WTC11 (cell line): ENCODE data around the gene CD226. TPM values are rescaled to one million over a fixed set of nuclear protein-coding genes. Genes with fewer than 3 reads are reported as not detected.
"Not testable (repeated sequence)": the region's sequence is repeated elsewhere in the genome, so short reads cannot be mapped to it uniquely, and the experiment has no call there.

Source experiments
- ATAC-seq: fragments of 200-7000 bp; cut with Tn5 transposase; 2 replicates; pipeline ENCODE4 v1.10.0; 2021; ENCODE audit warnings: mild to moderate bottlenecking, moderate library complexity
- CTCF ChIA-PET: fragments of 300-600 bp; sonication (Branson Sonifier 250); formaldehyde crosslinking; loops from one replicate; lab custom pipeline; 2021; ENCODE audit warnings: antibody characterized with exemption; lab: Charles Lee
- POLR2A ChIA-PET: fragments of 350-600 bp; sonication (Branson Sonifier 250); formaldehyde crosslinking; loops from one replicate; lab custom pipeline; 2021; ENCODE audit warnings: antibody characterized with exemption; lab: Charles Lee
- DNase-seq: peaks from one replicate; pipeline ENCODE4 v3.0.0; 2021; ENCODE audit warnings: low spot score
- H3K27ac Mint-ChIP-seq: 2 replicates; pipeline ENCODE4 v1.8.0; 2021; ENCODE audit warnings: mixed read lengths
- H3K27me3 Mint-ChIP-seq: 2 replicates; pipeline ENCODE4 v1.8.0; 2021; ENCODE audit warnings: low read depth, mild to moderate bottlenecking, moderate library complexity, mixed read lengths
- H3K36me3 Mint-ChIP-seq: 2 replicates; pipeline ENCODE4 v1.8.0; 2021; ENCODE audit warnings: mixed read lengths
- H3K4me1 Mint-ChIP-seq: 2 replicates; pipeline ENCODE4 v1.8.0; 2022; ENCODE audit warnings: mixed read lengths
- H3K4me3 Mint-ChIP-seq: 2 replicates; pipeline ENCODE4 v1.8.0; 2021; ENCODE audit warnings: mild to moderate bottlenecking, moderate library complexity, mixed read lengths
- H3K9me3 Mint-ChIP-seq: 2 replicates; pipeline ENCODE4 v1.8.0; 2021; ENCODE audit warnings: mixed read lengths
- ATF6 ChIP-seq: sonication (generic); formaldehyde crosslinking; IDR thresholded peaks from 2 replicates; pipeline ENCODE4 v1.8.1; 2023; ENCODE audit warnings: mild to moderate bottlenecking, missing genetic modification reagents
- CREM ChIP-seq: sonication (generic); formaldehyde crosslinking; IDR thresholded peaks from 2 replicates; pipeline ENCODE4 v1.8.1; 2022; ENCODE audit warnings: mild to moderate bottlenecking, missing genetic modification reagents, moderate library complexity
- ETV6 ChIP-seq: sonication (generic); formaldehyde crosslinking; IDR thresholded peaks from 2 replicates; pipeline ENCODE4 v1.8.1; 2022; ENCODE audit warnings: mild to moderate bottlenecking, missing genetic modification reagents
- FOXK1 ChIP-seq: sonication (generic); formaldehyde crosslinking; IDR thresholded peaks from 2 replicates; pipeline ENCODE4 v1.8.0; 2022; ENCODE audit warnings: mild to moderate bottlenecking, moderate library complexity, missing genetic modification reagents
- FOXP4 ChIP-seq: sonication (generic); formaldehyde crosslinking; IDR thresholded peaks from 2 replicates; pipeline ENCODE4 v1.8.0; 2022; ENCODE audit warnings: mild to moderate bottlenecking, missing genetic modification reagents
- JAZF1 ChIP-seq: fragments of 250-450 bp; sonication (Bioruptor Pico); IDR thresholded peaks from 2 replicates; pipeline ENCODE4 v1.9.0; 2021; ENCODE audit warnings: moderate library complexity, mild to moderate bottlenecking, inconsistent platforms
- RORB ChIP-seq: fragments of 250-450 bp; sonication (Bioruptor Pico); IDR thresholded peaks from 2 replicates; pipeline ENCODE4 v1.9.0; 2021; ENCODE audit warnings: mild to moderate bottlenecking
- TEAD1 ChIP-seq: sonication (generic); formaldehyde crosslinking; IDR thresholded peaks from 2 replicates; pipeline ENCODE4 v1.8.0; 2022; ENCODE audit warnings: mild to moderate bottlenecking, missing genetic modification reagents
- USF2 ChIP-seq: sonication (generic); formaldehyde crosslinking; IDR thresholded peaks from 2 replicates; pipeline ENCODE4 v1.8.1; 2023; ENCODE audit warnings: mild to moderate bottlenecking, missing genetic modification reagents, moderate library complexity
- ZNF138 ChIP-seq: sonication (generic); formaldehyde crosslinking; conservative IDR thresholded peaks from 2 replicates; pipeline ENCODE4 v1.8.1; 2022; ENCODE audit warnings: mild to moderate bottlenecking, moderate library complexity, missing genetic modification reagents
- ZNF532 ChIP-seq: fragments of 250-450 bp; sonication (Bioruptor Pico); IDR thresholded peaks from 2 replicates; pipeline ENCODE4 v1.9.0; 2021; ENCODE audit warnings: mild to moderate bottlenecking, borderline replicate concordance
- total RNA-seq: library from RNA; stranded (reverse); gene quantifications from 3 replicates; pipeline ENCODE4 v1.2.3, GENCODE V29; 2021
- TF ChIP-seq, protein P1 (sequence below): sonication (generic); formaldehyde crosslinking; IDR thresholded peaks from 2 replicates; pipeline ENCODE4 v1.8.0; 2023; ENCODE audit warnings: missing genetic modification reagents, mild to moderate bottlenecking, borderline replicate concordance
- TF ChIP-seq, protein P2 (sequence below): sonication (generic); formaldehyde crosslinking; IDR thresholded peaks from 2 replicates; pipeline ENCODE4 v1.8.0; 2022; ENCODE audit warnings: mild to moderate bottlenecking, missing genetic modification reagents

Gene CD226
- total RNA-seq, 1 experiment from 2014 or later: 0.24 TPM

DNA sequence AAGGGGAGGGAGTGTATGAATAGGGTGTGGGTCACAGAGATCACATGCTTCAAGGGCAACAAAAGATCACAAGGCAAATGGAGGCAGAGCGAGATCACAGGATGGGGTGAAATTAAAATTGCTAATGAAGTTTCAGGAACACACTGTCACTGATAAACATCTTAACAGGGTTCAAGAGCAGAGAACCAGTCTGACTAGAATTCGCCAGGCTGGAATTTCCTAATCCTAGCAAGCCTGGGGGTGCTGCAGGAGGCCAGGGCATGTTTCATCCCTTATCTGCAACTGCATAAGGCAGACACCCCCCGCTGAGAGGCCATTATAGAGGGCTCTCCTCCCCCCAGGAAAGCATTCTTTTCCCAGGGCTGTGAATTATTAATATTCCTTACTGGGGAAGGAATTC, 68.6 kb downstream of the CD226 start:
- peaks cover 39% of the 10 kb centered on the region for H3K4me1 Mint-ChIP-seq
- H3K4me3 Mint-ChIP-seq: not testable (repeated sequence)
- peak; percentile 72 for ATAC-seq

DNA sequence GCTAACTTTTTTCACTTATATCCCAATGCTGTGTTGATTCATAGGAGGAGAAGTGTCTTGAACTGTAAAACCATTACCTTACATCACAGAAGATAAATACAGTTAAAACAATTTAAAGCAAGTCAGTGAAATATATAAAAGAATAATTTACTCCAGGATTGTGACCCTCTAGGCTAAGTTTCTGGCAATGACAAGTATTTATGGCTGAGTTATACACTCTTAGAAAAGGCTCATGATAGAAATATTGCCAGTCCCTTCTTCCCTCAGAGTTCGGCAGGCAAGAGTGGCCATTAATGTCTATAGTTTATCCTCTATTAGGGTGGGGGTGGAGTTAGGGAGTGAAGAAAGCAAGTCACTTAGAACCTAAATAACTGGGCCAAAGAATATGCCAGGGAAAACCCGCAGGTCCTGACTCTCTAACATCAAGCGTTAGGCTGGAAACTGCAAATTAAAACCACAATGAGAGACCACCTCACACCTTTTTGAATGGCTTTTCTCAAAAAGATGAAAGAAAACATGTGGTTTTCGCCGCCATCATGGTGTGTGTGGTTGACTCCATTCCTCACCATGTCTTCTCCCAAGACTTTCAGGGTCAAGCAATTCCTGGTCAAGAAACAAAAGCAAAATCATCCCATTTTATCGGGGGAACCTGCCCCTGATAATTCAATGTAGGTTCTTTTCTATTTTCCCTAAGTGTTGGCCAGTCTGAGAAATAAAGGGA, 69.3 kb downstream of the CD226 start:
- DNase-seq (no peak), ATAC-seq (no peak; the same call in 1 of the 2 replicates)
- peak overlapping the region; percentile 99 for H3K27ac Mint-ChIP-seq
- H3K27me3 Mint-ChIP-seq: no peaks in the 10 kb centered on the region
- ChIA-PET CTCF (no interaction called here), POLR2A (no interaction called here)
- peaks cover 4% of the 10 kb centered on the region; the same call in 1 of the 2 replicates for H3K36me3 Mint-ChIP-seq
- H3K9me3 Mint-ChIP-seq: peaks cover 12% of the 10 kb centered on the region
- no peak overlapping the region; the same call in 1 of the 2 replicates for H3K4me3 Mint-ChIP-seq
- H3K4me1 Mint-ChIP-seq: peaks cover 39% of the 10 kb centered on the region
- TF ChIP-seq CREM (CRISPR knock-in tag) (no peak), ATF6 (CRISPR knock-in tag) (no peak), RORB (CRISPR knock-in tag) (no peak), ZNF138 (no peak), ZNF532 (CRISPR knock-in tag) (no peak), JAZF1 (CRISPR knock-in tag) (no peak)
- TF ChIP-seq, protein P1, sequence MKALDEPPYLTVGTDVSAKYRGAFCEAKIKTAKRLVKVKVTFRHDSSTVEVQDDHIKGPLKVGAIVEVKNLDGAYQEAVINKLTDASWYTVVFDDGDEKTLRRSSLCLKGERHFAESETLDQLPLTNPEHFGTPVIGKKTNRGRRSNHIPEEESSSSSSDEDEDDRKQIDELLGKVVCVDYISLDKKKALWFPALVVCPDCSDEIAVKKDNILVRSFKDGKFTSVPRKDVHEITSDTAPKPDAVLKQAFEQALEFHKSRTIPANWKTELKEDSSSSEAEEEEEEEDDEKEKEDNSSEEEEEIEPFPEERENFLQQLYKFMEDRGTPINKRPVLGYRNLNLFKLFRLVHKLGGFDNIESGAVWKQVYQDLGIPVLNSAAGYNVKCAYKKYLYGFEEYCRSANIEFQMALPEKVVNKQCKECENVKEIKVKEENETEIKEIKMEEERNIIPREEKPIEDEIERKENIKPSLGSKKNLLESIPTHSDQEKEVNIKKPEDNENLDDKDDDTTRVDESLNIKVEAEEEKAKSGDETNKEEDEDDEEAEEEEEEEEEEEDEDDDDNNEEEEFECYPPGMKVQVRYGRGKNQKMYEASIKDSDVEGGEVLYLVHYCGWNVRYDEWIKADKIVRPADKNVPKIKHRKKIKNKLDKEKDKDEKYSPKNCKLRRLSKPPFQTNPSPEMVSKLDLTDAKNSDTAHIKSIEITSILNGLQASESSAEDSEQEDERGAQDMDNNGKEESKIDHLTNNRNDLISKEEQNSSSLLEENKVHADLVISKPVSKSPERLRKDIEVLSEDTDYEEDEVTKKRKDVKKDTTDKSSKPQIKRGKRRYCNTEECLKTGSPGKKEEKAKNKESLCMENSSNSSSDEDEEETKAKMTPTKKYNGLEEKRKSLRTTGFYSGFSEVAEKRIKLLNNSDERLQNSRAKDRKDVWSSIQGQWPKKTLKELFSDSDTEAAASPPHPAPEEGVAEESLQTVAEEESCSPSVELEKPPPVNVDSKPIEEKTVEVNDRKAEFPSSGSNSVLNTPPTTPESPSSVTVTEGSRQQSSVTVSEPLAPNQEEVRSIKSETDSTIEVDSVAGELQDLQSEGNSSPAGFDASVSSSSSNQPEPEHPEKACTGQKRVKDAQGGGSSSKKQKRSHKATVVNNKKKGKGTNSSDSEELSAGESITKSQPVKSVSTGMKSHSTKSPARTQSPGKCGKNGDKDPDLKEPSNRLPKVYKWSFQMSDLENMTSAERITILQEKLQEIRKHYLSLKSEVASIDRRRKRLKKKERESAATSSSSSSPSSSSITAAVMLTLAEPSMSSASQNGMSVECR: no peak

More for the DNA sequence above, 68.6 kb downstream of the CD226 start:
- peak; percentile 63 for DNase-seq
- peaks cover 12% of the 10 kb centered on the region for H3K9me3 Mint-ChIP-seq
- TF ChIP-seq ETV6 (peak; percentile 72; the same call in 1 of the 2 replicates), USF2 (CRISPR knock-in tag) (peak; percentile 59), FOXK1 (CRISPR knock-in tag) (0 out of 2 replicates have a peak, but pooled peaks have one; percentile 32), FOXP4 (CRISPR knock-in tag) (peak; percentile 54; the same call in 1 of the 2 replicates), TEAD1 (CRISPR knock-in tag) (peak; percentile 79)
- TF ChIP-seq, protein P2, sequence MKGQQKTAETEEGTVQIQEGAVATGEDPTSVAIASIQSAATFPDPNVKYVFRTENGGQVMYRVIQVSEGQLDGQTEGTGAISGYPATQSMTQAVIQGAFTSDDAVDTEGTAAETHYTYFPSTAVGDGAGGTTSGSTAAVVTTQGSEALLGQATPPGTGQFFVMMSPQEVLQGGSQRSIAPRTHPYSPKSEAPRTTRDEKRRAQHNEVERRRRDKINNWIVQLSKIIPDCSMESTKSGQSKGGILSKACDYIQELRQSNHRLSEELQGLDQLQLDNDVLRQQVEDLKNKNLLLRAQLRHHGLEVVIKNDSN: 0 out of 2 replicates have a peak, but pooled peaks have one; percentile 29
- CTCF ChIA-PET, H3K36me3 Mint-ChIP-seq, POLR2A ChIA-PET, H3K27me3 Mint-ChIP-seq: not testable (repeated sequence)
- H3K27ac Mint-ChIP-seq: peak overlapping the region; percentile 99
